T47D (cell line): Measurements from ENCODE around the gene LRRC8D.

Experiments
- DNase-seq, 2 experiments: peaks; one replicate each; pipeline versions ENCODE4 v3.0.0 to v3.0.0-alpha.2; 2011 to 2012; ENCODE audit warnings: low read depth in 1 of 2, low spot score in 1 of 2
- JUND ChIP-seq: IDR thresholded peaks from 2 replicates; pipeline ENCODE4 v1.6.1; 2012; ENCODE audit warnings: low read depth
- in situ Hi-C: cut with HindIII; loops from 2 replicates; pipeline ENCODE4 v1.10.0; 2016; ENCODE audit warnings: low sequenced_read_pairs, low pct_unique_long_range_greater_than_20kb

LRRC8D gene

DNA sequence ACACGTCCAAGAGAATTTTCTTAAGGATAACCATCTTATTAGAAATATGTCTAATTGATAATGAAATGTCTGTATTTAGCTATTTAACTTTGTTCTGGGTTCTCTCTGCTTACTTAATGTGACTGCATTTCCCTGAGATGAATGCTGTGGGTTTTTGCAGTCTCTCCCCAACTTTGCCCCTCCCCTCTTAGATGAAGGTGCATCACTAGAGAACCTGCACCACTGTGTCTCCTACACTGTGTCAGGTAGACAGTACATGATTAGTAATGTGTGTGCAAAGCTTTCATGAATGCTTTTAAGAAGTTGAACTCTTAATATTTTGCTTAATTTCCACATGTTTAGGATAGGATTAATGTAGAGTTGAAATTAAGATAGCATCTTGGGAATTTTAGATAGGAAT is 51.7 kb downstream of the LRRC8D start:
- TF ChIP-seq JUND: no peak
- DNase-seq: no peak
- in situ Hi-C loops: no loop called here

DNA sequence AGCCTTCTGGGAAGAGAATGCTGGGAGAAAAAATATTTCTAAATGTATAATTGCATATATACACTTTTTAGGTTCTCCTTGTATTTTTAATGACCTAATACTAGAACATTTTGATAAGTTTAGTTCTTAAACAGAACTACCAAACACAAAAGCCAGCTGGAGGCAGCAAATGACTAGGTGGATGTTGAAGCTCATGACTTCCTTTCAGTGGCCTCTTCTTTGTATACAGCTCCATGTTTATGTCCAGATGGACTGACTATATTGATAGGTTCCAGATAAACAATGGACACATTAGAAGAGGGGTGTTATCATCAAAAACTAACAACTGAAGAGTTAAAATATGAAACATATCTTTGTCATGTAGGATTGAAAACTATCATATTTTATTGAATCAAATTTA is 52.5 kb downstream of the LRRC8D start:
- no peak for DNase-seq
- in situ Hi-C loops: no loop called here
- no peak for TF ChIP-seq JUND

DNA sequence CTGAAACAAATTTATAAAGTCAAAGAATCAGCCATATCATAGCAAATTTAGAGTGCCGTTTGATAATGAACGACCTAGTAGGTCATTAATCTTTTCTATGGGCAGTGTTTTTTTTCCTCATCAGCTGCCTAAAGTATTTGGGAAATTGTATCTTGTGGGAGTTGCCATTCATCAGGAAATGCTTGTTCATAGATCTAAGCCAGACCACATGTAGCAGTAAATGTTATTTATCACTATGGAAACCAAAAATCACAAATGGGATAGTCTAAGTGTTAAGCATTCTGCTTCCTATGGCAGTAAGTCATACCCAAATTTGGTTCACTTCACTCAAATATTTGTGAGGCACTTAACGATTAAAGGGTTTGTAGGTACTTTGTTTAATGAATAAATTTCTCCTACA is 52.9 kb downstream of the LRRC8D start:
- no peak for TF ChIP-seq JUND
- no peak for DNase-seq
- in situ Hi-C loops: no loop called here

DNA sequence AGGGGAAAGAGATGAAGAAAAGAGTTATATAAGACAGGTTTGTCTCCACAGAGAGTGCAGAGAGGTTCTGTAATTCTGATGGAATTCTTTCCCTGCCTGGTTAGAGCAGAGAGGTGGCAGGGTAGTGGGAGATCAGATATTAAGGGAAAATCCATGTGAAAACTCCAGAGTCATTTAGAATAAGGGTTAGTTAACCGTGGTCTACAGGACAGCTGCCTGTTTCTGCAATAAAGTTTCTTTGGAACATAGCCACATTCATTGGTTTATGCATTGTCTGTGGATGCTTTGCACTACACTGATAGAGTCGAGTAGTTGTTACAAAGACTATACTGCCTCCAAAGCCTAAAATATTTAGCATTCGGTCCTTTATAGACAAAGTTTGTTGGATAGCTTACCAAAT is 55.6 kb downstream of the LRRC8D start:
- in situ Hi-C loops: no loop called here
- TF ChIP-seq JUND: no peak
- DNase-seq: no peak

DNA sequence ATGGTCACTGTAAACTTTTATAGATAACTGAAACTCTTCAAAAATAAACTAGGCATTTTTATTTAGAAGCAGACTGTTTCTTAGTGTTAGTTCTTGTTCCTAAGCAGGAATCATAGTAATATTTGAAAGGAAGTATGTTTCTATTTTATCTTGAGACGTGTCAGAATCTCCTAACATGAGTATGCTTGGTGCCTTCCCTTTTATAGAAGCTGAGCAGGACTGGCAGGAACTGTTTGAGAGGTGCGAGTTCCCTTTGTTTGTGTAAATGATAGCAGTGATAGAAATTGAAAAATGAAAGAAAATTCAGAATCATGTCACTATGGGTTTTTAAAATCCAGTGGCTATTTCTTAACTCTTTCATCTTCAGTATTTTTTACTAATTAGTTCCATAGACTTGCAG is 56.9 kb downstream of the LRRC8D start:
- no peak for DNase-seq
- no peak for TF ChIP-seq JUND
- in situ Hi-C loops: no loop called here

DNA sequence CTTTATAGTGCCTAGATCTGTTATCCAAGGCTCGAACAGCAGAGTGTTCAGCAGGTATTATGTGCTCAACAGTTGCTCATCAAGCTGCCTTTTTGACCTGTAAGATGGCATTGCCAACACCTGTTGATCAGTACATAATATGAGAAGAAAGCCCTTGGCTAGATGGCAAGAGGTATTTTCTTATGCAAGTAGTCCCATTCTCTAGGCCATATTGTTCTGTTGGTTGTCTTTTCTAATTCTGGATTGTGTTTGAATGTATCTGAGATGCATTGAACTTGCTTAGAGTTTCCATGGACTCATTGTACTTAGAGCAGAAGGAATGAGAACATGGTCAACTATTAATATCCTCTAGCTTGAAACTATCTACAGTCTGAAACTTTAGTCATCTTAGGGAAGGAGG is 57.4 kb downstream of the LRRC8D start:
- in situ Hi-C loops: no loop called here
- DNase-seq: no peak
- no peak for TF ChIP-seq JUND

DNA sequence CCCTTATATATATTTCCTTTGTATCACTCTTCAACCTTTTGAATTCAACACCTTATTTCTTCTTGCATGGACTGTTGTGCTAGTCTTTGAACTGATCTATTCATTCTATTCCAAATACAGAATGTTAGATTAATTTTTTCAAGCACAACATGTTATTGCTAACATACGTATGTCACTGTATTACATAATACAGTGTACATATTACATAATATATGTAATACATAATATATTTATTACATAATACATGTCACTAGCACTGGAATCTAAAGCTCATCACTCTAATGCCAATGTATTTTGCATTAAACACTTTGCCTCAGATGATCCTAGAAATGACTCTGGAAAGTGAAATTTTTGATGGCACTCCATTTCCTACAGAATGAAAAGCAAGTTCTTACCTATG is 59.8 kb downstream of the LRRC8D start:
- in situ Hi-C loops: no loop called here

DNA sequence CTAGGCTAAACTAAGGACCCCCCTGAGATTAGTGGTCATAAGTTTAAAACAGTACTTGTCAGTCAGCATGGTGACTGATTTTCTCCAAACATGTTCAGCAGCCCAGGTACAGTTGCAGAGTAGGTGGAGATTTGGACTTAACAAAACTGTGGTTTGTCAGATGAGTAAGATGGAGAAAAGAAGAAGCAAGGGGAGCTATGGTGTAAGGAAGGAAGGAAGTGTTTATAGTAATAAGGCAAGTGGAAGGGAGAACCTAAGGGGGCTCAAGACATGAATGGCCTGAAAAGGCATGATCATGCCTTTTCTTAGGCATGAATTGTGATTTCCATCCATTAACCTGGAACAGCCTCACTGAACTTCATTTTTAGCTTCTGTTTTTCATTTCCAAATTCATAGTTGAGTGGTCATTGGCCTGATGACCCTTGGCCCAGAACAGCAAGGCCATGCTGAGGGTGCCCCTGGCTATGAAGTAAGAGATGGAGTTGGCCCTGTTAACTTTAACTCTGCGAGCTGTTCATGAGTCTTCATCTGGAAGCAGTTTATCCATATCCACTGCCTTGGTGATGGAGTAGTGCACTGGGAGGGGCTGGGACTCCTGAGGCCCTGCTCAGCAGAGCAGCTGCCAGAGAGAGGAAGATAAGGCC is 60.7 kb downstream of the LRRC8D start:
- TF ChIP-seq JUND: no peak
- in situ Hi-C loops: no loop called here
- DNase-seq: no peak

More for the DNA sequence above, 59.8 kb downstream of the LRRC8D start:
- no peak for DNase-seq
- no peak for TF ChIP-seq JUND

DNA sequence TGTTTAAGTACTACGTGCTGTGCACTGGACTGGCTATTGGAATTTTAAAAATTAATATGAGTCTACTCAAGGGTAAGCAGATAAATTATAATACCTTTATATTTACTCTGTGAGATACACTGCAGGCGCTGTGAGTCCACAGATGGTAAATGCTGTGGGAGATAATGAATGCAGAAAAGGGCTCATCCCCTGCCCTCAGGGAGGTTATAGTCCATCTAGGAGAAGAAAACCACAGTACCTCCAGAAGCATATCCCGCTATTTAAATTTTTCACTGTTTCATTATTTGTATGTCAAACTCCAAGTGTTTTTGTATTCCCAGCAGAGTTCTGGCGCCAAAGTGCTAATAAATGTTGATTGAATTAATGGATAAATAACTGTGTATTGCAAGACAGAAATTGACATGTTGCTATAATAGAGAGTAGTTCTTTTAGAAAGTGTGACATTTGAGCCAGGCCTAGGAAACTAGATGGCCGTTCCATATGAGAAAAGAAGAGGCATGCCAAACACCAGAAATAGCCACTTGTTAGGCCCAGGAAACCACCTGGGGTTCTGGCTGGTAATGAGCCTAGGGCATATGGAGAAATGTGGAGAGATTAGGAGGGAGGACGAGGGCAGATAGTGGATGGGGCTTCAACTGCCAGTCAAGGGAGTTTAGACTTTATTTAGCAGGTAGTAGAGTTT is 61.7 kb downstream of the LRRC8D start:
- in situ Hi-C loops: no loop called here
- no peak for DNase-seq
- no peak for TF ChIP-seq JUND

DNA sequence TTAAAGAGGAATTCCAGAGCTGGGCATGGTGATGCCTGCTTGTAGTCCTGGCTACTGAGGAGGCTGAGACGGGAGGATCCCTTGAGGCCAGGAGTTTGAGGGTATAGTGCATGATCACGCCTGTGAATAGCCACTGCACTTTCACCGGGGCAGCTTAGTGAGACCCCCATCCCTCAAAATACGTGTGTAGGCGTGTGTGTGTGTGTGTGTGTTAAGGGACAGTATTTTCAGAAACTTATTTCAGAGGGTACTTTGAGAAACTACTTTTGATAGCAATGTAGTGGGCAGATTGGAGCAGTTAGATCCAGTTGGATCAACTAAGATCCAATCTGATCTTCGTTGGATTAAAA is 62.2 kb downstream of the LRRC8D start:
- in situ Hi-C loops: no loop called here
- no peak for TF ChIP-seq JUND
- DNase-seq: no peak

DNA sequence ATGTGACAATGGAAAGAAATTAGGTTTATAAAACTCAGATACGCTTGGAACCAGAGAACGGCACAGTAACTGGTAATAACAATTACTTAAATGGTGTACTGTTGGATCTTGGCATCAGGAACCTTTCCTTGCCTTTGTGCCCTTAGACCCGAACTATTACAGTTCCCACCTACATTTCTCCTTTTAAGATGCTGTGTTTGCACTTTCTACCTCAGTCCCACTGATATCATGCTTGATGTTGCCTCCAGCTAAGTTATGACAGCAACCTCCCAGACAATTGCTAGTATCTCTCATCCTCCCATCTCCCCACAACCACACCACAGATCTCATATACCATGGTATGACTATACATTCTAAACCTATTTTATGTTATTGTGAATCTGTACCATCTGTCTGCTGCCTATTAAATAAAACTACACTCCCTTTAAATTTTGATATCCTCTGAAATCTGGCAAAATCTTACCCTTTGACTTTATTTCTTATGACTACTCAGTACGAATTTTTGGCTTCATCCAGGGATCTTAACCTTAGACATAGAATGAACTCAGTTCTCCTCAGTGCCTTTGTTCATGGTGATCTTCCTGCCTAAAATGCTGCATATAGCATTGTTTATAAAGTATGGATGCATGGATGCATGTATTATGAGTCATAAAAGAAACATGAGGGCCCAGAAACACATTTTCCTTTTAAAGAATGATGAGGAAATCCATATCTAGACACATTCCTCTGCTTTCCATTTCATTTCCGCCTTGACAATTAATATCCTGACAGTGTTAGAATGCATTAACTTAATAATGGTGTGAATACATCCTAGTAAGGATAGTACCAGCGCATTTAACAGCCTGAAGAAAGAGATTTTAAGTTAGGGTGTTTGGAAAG is 64.1 kb downstream of the LRRC8D start:
- TF ChIP-seq JUND: no peak
- in situ Hi-C loops: no loop called here
- DNase-seq: no peak

DNA sequence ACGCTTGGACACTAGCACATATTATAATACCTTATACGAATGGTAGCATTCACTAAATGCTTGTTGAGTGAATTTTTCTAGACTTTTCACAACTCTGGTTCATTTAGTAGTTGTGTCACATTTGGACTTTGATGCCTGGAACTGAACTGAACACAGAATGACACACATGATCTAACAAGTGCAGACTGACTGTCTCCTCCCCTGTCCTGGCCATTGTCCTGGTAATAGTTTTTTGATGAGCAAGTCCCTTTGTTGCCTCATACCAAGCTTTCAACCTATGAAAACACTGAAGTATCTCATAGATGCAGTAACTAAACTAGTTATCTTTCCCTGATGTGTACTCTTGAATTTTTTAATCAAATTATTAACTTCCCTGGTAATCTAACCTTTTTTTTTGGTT is 66.4 kb downstream of the LRRC8D start:
- no peak for DNase-seq
- in situ Hi-C loops: no loop called here

DNA sequence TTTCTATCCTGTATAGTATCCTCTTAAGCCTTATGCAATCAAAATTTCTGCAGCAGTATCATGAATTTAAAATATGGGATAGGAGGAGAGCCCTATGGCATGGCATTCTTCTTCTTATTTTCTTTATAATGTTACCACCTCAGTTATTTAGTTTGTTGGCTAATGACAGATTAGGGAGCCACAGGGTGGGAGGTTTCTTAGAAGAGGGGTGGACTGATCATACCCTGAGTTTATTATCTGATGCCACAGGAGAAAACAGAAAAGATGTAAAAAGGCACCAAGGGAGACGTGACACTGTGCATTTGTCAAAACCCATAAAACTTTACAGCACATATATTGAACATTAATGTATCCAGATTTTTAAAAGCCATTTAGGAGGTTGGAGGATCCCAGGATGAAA is 66.9 kb downstream of the LRRC8D start:
- no peak for TF ChIP-seq JUND
- DNase-seq: no peak
- in situ Hi-C loops: no loop called here

More for the DNA sequence above, 66.4 kb downstream of the LRRC8D start:
- no peak for TF ChIP-seq JUND
